ENCODE results near the gene CRACR2B. TPM values are rescaled to one million over a fixed set of nuclear protein-coding genes. Genes with fewer than 3 reads are reported as not detected.

Gene CRACR2B
- total and polyA plus RNA-seq, 2 of the 8 experiments (the other 6 are each of a cell fraction or from before 2014, with no cell fraction given), result 18.2 to 26.4 TPM

DNA sequence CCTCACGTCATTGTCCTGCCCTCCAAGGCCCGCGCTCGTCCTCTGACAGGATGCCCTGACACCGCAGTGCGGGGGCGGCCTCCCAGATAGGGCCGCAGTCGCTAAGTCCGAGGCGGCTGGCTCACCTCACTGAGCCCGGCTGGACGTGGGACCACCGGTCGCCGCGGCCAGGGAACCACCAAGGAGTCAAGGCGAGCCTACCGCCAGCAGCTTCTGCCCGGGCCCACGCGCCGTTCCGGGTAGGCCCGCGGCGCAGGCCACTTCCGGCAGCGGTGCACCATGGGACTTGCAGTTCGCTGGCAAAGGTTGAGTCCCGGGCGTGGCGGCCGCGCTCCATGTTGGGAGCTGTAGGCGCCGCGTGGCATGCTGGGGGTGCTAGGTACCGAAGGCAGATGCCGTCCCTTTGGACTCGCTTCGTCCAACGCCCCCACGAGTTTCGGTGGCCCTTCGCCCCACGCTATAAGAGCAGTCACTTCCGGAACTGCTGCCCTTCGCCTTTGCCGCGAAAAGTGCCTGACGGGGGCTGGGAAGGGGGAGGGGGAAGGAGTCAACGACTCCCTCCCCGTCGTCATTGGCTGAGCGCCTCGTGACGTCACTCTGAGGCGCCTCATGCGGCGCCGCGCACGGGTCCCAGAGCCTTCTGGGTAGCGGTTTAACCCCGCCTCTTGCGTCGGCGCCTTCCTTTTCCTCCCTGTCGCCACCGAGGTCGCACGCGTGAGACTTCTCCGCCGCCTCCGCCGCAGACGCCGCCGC, 18.3 kb upstream of the CRACR2B start, which contains the start of gene RPLP2 (continued):
- TF ChIP-seq CHD2 (IDR thresholded peaks at IDR 0.05; ENCODE audit: low read length) (peak; percentile 76), BRCA1 (IDR thresholded peaks at IDR 0.05; ENCODE audit: low read depth, low read length) (peak; percentile 60), GABPA (IDR thresholded peaks at IDR 0.05; ENCODE audit: borderline replicate concordance, insufficient read depth, low read length) (peak; percentile 91; the same call in 1 of the 2 replicates), POLR2AphosphoS5 (IDR thresholded peaks at IDR 0.05; ENCODE audit: low read depth, low read length) (peak; percentile 92), RBBP5 (IDR thresholded peaks at IDR 0.05; ENCODE audit: borderline replicate concordance, low read depth, low read length) (peak; percentile 91), SRF (IDR thresholded peaks at IDR 0.05; ENCODE audit: low read depth, low read length) (peak; percentile 83), GTF2F1 (IDR thresholded peaks at IDR 0.05; ENCODE audit: borderline replicate concordance, low read depth, low read length) (peak; percentile 76), CEBPB (IDR thresholded peaks at IDR 0.05; ENCODE audit: low read depth, low read length) (no peak), SP1 (IDR thresholded peaks at IDR 0.05; ENCODE audit: low read depth, low read length) (peak; percentile 82; the same call in 1 of the 2 replicates), SIN3A (conservative IDR thresholded peaks at IDR 0.05 in 1 of 2, IDR thresholded peaks at IDR 0.05 in 1 of 2; ENCODE audit: low read depth in 1 of 2, low read length in 2 of 2) (peak; percentile 72 to 96; a peak in 2 of 4 replicates), MAX (IDR thresholded peaks at IDR 0.05) (peak; percentile 84), HDAC2 (IDR thresholded peaks at IDR 0.05; ENCODE audit: borderline replicate concordance in 1 of 2, low read depth in 2 of 2, low read length in 2 of 2) (0 out of 4 replicates have a peak, but pooled peaks of 1 of the 2 experiments have one; percentile 43), SP2 (IDR thresholded peaks at IDR 0.05; ENCODE audit: low read length) (no peak), POU5F1 (IDR thresholded peaks at IDR 0.05; ENCODE audit: low read depth, low read length) (no peak), ZNF274 (IDR thresholded peaks at IDR 0.05; ENCODE audit: borderline replicate concordance, extremely low read depth, low read length) (no peak), KDM4A (IDR thresholded peaks at IDR 0.05; ENCODE audit: low read depth, low read length, severe bottlenecking) (peak; percentile 100), EP300 (IDR thresholded peaks at IDR 0.05; ENCODE audit: borderline replicate concordance in 1 of 2, low read depth in 2 of 2, low read length in 2 of 2) (no peak; a peak in 1 of 3 replicates), JUND (IDR thresholded peaks at IDR 0.05; ENCODE audit: low read length) (peak; percentile 72; the same call in 1 of the 2 replicates), TEAD4 (IDR thresholded peaks at IDR 0.05; ENCODE audit: low read depth, low read length) (0 out of 2 replicates have a peak, but pooled peaks have one; percentile 21), TBP (IDR thresholded peaks at IDR 0.05; ENCODE audit: low read depth, low read length) (peak; percentile 97), TAF1 (IDR thresholded peaks at IDR 0.05; ENCODE audit: low read depth, low read length) (peak; percentile 99), HDAC6 (IDR thresholded peaks at IDR 0.05; ENCODE audit: low read depth, low read length) (no peak), YY1 (IDR thresholded peaks at IDR 0.05; ENCODE audit: low read depth, low read length) (peak; percentile 83), ASH2L (IDR thresholded peaks at IDR 0.05; ENCODE audit: low read length) (peak; percentile 91), PHF8 (conservative IDR thresholded peaks at IDR 0.05; ENCODE audit: low read depth, low read length) (peak; percentile 82)

Measured in H1 (cell line).